Activated CD4-positive, alpha-beta T cell treated with anti-CD3 and anti-CD28 coated beads, Interleukin-2, amount 50 U/mL, for 48 hours (primary cell): ENCODE measurements around the gene CEP63.

ENCODE experiments used
- DNase-seq, 2 experiments: peaks; one replicate each; pipeline ENCODE4 v3.0.0-alpha.2; 2020

The CEP63 gene

DNA sequence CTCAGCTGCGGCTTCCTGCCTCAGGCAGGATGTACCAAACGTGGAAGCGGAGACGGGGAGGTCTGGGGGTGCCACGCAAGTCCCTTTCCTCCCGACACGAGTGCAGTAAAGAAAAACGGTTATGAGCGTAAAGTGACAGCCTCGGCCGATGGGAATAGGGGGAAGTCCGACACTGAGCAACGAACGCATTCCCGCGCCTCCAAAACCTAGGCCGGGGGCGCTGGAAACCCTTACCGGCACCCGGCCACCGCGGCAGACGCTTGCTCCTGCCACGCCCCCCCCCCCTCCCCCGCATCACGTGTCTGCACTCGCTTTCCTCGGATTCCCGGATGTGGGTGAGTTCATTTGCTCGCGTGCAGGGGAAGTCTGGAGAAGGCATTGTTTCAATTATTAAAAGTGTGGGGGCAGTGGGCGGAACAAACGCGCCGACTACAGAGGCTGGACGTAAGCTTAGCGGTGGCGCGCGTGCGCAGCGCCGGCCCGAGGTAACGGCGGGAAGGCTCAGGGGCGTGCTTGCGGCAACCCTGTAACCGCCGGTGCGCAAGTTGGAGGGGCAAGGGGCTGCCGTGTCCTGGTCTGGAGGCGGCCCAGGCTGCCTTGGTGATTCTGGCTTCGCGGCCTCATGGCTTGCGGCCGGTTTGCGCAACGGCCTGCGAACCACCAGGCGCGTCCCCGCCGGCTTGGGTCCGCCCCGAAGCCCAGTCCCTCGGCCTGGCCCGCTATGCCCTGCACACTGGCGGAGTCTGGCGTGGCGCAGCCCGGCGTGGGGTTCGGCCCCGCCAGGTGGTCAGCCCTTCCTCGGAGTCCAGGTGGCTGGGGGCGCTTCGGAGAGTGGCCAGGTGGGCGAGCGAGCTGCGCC lies at the start of gene CEP63, which contains the start of gene ANAPC13:
CEP63 (plus strand) TSS at position 340 of the 859 bp plus-strand sequence. CDS start 9,264 bp downstream, outside the sequence.
ANAPC13 (minus strand) TSS at position 268 of the 859 bp plus-strand sequence. CDS start 3,081 bp downstream, outside the sequence.
- DNase-seq, result peak; percentile 88 to 92

DNA sequence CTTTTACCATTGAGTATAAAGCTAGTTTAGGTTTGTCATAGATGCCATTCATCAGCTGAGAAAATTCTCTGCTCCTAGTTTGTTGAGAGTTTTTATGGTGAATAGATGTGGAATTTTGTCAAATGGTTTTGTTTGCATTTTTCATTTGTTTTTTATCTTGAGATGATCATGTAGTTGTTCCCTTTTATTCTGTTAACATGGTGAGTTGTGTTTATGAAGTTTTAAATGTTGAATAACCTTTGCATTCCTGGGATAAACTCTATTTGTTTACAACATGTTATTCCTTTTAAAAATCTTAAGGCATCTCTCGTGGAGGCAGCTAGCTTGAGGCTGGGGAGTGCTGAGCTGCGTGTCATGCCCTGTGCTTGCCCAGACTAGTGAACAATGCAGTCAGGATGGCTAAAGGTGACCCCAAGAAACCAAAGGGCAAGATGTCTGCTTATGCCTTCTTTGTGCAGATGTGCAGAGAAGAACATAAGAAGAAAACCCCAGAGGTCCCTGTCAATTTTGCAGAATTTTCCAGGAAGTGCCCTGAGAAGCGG lies 48.6 kb upstream of the CEP63 start:
- no peak for DNase-seq

DNA sequence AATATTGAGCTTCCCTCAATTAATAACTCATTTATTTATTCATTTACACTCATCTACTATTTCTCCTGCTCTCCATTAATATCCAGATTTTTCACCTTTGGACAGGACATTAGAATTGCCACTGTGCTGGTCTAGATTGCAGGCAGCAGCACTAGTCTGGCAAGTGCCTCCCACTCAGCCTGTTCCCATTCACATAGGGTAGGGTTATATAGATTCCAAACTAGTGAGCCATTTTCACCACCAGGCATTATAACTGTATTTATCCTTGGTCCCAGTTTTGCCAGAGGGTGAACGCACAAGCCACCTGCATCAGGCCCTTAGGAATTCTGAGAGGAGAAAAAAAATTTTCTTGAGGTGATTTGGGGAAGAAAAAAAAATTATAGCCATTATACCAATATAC lies 44.5 kb upstream of the CEP63 start:
- DNase-seq, result no peak

DNA sequence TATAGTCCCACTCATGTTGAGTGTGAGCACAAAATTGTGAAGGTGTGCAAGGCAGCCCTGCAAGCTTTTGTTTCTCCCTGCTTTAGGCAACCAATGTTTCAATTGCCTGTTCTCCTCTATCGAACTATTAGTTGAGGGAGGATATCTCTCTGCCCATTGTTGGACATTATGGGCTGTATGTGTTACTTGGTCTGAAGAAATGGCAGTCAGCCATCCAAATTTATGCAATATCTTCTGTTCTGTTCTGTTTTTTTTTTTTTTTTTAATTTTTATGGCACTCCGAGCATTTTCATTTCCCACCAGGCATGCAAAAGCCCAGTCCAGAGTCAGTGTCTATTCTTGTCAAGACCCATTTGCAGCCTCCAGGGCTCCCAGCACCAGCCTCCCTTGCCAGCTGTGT lies 44.0 kb upstream of the CEP63 start:
- no peak for DNase-seq

DNA sequence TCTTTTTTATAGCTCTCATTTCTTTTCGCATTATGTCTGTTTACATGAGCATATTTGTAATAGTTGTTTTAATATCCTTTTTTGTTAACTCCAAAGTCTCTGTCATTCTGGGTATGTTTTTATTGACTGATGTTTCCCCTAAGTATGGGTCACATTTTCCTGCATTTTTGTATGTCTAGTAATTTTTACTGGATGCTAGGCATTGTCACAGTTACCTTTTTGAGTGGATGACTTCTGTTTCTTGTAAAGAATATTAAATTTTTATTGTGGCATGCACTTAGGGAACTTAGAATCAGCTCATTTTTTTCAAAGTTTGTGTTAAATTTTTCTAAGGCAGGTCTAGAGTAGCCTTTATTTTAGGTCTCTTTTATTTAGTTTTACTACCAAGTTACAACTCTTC lies 40.8 kb upstream of the CEP63 start:
- DNase-seq, result no peak

DNA sequence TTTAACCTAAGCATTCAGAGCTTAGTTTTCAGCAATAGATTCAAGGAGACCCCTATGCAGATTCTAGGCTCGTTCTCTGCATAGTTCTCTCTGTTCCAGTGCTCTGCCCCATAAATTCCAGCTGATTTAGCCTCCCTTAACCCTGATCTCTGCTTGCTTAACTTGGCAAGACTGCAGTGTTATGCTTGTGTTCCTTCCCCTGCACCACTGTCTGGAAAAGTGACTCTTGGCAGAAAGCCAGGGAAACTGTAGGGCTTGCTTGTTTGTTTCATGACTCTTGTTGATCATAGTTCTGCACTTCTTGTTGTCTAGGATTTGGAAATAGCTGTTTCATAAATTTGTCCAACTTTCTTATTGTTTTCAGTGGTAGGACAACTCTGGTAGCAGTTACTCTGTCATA lies 40.2 kb upstream of the CEP63 start:
- DNase-seq, result no peak

DNA sequence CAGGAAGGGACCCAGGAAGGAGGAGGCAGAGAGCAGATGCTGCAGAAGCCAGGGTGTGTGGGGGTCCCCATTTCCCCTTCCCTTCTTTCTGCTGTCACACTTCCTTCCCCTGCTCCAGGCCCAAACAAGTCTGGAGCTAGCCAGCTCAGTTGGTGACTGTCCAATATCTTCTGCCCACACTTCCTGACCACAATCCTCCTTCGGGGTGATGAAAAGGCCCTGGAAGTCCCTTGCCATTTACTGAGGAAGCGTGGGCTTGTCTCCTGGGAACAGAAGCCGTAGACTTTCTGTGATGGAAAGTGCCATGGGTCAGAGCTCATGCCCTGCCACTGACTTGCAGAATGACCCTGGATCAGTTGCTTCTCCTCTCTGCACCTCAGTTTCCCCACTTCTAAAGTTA lies 39.1 kb upstream of the CEP63 start:
- DNase-seq, result no peak

DNA sequence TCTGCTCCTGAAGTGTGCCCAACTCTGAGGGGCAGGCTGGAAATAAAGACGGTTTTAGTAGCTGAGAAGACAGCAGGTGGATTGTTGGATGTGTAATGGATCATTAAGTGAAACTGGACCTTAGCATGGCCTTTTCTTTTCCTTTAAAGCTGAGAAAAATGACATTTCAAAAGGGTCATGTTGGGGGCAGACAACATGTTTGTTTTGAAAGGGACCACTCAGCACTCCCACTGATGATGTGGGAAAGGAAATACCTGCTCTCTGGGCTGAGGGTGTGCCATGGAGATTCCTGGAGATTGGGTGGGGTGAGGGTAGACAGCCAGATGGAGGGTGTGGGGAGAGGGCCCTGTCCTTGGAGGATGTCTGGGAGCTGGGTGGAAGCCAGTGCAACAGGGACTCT lies 38.5 kb upstream of the CEP63 start:
- no peak for DNase-seq

DNA sequence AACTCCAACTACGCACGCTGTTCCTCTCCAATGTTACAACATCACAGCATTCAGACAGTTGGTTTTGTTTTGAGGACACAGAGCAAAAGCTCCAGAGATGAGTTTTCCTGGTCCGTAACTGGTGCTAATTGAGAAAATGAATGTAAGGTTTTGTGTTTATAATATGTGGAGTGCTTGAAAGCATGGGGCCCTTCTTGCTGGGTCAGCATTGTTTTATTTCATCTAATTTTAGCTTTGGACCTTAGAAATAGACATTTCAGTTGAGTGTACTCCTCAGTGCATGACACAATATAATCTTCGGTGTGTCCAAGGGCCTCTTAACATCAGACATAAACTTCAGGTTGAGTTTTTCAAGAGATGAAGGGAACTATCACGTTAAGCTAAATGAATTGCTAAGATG lies 37.2 kb upstream of the CEP63 start:
- no peak for DNase-seq

DNA sequence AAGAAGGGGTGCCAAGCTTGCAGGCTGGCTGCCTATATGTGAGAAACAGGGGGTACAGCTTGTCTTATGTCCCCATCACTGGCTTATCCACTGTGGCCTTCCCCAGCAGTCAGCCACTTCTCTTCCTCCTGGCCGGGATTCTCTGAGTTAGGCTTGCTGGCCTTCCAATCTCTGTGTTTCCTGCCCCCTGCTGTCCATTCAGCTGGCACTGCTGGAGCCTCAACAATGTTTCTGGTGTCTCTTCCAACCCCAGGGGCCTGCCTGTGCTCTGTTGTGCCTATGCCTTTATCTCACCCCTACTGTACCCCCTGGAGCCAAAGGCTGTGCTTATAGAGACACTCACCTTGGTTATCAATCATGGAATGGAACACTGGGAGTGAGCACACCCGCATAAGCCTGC lies 36.6 kb upstream of the CEP63 start:
- peak; percentile 7 to 12 for DNase-seq

DNA sequence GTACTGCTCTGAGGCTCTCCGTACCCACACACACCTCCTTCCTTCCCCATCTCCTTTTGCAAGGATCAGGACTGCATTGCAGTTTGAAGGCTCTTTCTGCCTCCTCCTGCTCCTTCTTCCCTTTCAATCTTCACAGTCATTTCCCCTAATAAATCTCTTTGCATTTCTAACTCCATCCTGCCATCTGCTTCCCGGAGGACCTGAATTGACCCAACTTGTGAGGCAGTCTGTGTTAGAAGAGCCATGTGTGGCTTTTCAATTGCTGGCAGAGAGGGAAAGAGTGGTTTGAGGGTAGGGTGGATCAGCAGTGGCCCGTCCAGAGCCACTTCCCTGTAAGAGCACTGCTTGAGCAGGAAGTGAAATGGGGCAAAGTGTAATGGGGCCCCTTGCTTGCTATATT lies 35.9 kb upstream of the CEP63 start:
- DNase-seq, result no peak

DNA sequence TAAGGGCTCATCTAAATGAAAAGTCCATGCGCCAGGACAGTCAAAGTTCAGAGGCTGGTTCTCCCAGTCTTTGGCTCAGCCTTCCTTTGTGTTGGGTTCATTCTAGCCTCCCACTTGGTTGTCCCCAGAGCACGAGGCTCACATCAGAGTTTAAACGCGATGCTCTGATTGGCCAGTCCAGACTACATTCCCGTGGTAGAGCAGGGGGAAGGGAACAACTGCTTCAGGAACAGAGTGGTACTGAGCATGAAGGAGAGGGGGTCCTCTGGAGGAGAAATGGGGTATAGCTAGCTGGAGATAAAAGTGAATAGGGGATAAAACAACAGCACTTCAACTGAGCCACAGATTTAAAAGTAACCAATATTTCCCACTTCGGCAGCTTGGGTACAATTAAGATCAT lies 32.2 kb upstream of the CEP63 start:
- no peak for DNase-seq

DNA sequence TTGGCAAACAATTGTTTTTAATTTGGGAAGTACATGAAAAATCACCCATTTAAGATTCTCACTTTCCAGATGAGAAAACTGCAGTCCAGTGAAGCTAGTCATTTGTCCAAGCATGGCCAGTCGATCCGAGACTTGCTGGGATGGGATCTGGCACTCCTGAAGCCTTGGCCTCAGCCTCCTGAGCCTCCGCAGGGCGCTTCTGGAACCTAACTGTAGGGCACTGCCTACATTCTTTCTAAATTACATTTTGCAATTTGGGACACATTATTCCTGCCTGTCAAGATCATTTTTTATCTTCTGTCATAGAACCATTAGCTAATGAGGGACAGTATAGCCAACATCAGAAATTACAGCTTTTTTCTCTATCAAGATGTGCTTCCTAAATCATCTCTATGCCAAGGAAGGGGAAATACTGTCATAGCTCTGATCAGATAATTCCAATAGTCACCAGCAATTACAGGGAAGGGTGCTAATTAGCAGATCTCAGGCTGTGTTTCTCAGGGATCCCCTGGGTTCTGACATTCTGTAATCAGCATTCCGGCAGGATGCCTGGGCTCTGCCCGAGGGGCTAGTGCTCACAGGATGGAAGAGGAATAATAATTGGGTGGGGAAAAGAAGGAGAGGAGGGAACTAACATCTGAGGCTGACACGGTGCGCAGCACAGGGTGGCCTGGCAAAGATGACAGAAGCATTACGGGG lies 28.3 kb upstream of the CEP63 start:
- DNase-seq, result no peak

DNA sequence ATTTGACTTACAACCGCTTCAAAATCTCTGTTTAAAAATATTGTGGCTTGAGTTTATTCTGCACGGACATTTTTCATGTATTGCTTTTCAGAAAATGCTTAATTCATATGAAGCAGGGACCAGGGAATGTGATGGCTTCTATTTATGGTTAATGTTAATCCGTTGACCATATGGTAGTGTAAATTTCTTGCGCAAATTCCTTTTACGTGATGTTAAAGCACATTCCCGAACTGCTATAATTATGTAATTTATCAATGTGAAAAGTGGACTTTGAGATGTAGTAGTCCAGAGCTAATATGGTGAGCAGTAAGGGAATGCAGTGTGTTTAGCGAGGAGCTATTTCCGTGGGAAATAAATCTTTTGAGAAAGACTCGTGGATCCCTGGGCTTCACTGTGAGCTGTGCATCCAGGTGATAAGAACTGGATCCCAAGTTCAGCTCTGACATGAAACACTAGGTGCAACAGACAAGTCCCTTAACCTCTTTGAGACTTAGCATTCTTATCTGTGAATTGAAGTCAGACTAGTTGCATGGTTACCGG lies 27.4 kb upstream of the CEP63 start:
- no peak for DNase-seq

DNA sequence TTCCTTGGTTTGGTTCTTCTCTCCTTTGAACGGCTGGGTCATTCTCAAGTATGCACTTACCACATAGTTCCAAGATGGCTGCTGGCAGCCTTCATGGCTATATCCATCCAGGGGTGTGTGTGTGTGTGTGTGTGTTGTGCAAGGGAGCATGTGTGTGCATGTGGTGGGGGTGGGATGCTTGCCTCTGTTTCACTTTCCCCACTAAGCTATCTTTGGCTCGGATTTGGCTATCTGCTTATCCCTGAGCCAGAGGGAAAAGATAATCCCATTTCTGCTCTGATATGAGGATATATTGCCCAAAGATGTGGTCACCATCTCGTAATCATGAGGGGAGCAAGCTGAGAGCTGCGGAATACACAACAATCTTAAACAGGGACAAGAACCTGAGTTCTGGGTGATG lies 26.3 kb upstream of the CEP63 start:
- no peak for DNase-seq

DNA sequence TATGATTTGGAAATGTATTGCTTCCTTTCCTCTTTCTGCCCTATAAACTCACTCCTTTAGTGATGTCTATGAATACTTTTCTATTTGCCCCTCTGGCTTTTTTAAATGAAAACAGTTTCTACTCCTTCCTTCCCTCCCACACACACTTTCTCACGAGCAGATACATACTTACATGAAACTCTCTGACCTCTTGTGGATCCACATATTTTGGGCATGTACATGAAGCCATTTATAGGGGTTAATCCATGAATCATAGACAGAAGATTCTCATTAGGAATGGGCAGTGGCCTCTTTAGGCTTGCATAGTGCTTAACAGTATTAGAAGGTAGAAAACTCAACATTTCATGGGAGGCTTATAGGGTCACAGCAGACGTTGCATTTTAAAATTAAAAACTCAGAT lies 24.9 kb upstream of the CEP63 start:
- no peak for DNase-seq

DNA sequence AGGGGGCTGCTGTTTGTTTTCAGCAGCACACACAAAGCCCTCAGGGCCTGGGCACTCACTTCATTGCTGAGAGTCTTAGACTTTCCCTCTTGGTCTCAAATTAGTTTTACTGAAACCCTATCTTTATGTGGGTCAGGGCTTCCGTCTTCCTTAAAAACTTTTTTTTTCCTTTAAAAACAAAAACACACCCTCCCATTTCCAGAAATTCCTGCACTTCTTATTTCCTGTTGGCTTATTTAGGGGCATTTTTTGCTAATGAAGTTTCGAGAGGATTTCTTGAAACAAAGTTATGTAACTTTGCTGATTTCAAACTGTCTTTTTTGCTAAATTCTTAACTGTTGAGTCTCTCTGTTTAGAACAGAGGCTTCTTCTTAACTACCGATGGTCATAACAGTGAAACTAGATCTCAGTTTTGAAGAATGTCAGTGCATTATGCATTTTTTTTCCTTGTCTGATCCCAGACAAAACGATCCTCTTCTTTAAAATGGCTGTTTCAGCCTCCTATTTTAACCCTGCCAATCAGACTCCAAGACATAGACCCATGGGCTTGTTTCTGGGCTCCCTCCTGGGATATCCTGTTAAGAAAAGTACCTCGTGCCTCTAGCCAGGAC lies 23.4 kb upstream of the CEP63 start:
- DNase-seq, result no peak

DNA sequence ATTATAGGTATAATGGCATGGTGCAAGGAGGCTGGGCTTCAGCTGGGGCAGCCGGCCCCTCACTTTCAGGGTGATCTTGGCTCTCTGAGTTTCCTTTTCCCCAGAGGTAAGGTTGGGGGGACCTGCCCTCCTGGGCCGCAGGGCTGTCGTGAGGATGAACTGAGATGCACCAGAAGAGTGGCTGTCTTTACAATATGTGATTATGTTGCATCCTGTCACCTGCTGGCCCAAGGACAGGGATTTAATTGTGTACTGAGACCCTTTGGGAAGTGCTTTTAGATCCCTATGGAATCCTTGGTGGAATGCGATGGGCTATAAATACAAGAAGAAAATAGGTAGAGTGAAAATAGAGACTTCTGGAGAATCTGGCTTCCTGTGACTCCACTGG lies 22.2 kb upstream of the CEP63 start:
- no peak for DNase-seq

DNA sequence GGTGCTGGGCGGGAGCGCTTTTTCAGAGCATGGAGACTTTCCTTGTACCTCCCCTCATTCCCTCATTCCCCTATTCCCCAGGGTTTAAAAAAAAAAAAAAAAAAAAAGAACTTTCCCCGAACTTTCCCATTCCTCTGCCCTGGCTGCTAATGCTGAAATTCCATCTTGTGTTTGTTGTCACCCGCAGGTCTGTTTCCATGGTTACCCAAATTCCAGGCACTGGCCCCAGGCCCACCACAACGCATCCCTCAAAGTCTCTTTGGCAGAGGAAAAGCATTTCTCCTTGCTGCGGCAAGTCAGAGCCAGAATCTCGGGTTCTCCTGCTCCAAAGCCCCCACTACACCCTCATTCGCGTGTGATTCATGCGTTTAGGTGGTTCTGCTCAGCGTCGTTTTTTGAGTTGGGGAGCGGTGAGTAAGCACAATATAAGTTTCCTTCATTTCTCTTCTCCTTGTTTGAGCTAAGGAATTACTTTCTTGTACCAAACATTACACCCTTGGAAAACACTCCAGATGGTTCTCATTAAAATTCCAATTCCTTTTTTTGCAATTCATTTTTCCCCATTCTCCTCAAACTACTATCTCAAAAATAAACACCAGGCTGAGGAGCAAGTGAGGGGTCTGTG lies 21.7 kb upstream of the CEP63 start:
- no peak for DNase-seq

DNA sequence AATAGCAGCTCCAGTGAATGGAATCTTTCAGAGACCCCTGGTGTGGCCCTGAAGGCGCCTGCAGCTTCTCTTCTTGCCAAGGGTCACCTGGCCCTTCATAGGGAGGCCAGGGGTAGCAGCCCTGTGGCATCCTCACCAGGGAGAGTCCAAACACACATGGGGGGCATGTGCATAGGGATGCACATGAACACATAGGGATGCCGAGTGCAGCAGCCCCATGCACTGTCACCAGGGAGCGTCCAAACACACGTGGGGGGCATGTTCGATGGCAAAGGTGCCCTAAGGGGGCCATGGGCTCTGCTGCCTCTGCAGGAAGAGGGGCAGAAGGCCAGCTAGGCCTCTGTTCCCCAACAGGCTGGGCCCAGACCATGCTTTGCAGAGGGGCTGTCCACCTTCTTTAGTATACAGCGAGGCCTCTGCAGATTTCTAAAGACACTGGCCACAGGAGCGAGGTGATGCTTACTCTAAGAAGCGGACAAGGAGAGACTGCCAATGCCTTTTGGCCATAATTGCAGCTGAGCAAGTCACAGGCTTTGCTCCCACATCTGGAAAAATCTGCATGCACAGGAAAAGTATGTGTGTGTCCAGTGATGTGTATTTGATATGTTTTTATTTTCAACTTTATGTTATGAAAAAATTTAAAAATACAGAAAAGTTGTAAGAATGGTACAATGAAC lies 21.0 kb upstream of the CEP63 start:
- DNase-seq, result no peak

DNA sequence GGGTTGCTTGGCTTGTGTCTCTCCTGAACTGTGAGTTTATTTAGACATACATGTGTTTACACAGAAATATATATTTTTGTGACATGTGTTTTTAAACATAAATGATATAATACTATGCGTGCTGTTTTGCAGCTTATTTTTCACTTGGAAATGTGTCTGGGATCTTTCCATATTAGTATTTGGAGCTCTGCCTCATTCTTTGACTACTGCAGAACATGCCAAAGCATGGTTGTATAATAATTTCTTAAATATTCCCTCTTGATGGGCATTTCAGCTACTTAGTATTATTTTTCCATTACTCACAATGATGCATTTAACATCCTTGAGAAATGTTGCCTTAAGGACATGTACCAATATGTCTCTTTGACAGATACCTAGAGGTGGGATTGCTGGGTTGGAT lies 19.5 kb upstream of the CEP63 start:
- DNase-seq, result no peak

DNA sequence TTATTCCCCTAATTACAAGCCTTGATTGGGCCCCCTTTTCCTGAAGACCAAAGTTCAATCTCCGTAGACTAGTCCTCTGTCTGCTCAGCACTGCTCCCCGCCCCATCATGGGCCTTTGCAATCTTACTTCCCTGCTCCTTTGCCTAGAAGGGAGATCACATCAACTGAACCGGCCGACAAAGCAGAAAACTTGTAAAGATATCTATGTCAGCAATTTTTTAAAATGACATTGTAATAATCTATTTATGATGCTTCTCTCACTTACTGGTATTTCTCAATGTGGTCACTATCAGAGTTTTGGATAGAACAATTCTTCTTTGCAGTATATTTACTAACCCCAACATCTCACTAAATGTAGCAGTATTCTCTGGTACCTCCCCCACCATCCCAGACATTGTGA lies 17.3 kb upstream of the CEP63 start:
- DNase-seq, result no peak
